Smooth muscle cell (in vitro differentiated cells): ENCODE data around the gene PAK1. TPM values are rescaled to one million over a fixed set of nuclear protein-coding genes. Genes with fewer than 3 reads are reported as not detected.
A peak's percentile ranks its signal among the peaks of the same experiment; 100 is the strongest.

Experiments used
- DNase-seq: peaks from one replicate; lab custom pipeline; 2025; ENCODE audit not compliant: unreplicated experiment; lab: John Stamatoyannopoulos, UW
- H2AFZ ChIP-seq: fragments of 200-600 bp; sonication (generic); 2 replicates; pipeline ENCODE4 v1.6.0; 2016; ENCODE audit warnings: antibody characterized with exemption, low read depth, mild to moderate bottlenecking
- H3F3A ChIP-seq: fragments of 200-600 bp; sonication (generic); 2 replicates; pipeline ENCODE4 v1.6.0; 2017; ENCODE audit warnings: antibody characterized with exemption, low read depth
- H3K27ac ChIP-seq: fragments of 200-600 bp; sonication (generic); 2 replicates; pipeline ENCODE4 v1.5.1; 2016; ENCODE audit warnings: low read depth, mild to moderate bottlenecking
- H3K27me3 ChIP-seq: fragments of 200-600 bp; sonication (generic); 2 replicates; pipeline ENCODE4 v1.6.1; 2016; ENCODE audit warnings: low read depth, mild to moderate bottlenecking
- H3K36me3 ChIP-seq: fragments of 200-600 bp; sonication (generic); 2 replicates; pipeline ENCODE4 v1.5.1; 2016; ENCODE audit warnings: low read depth
- H3K4me1 ChIP-seq: fragments of 200-600 bp; sonication (generic); 2 replicates; pipeline ENCODE4 v1.5.1; 2016; ENCODE audit warnings: low read depth
- H3K4me2 ChIP-seq: fragments of 200-600 bp; sonication (generic); 2 replicates; pipeline ENCODE4 v1.6.0; 2016; ENCODE audit warnings: mild to moderate bottlenecking
- H3K4me3 ChIP-seq: fragments of 200-600 bp; sonication (generic); 2 replicates; pipeline ENCODE4 v1.5.1; 2016; ENCODE audit warnings: mild to moderate bottlenecking
- H3K79me2 ChIP-seq: fragments of 200-600 bp; sonication (generic); 2 replicates; pipeline ENCODE4 v1.6.0; 2016; ENCODE audit warnings: low read depth, mild to moderate bottlenecking
- H3K9ac ChIP-seq: fragments of 200-600 bp; sonication (generic); 2 replicates; pipeline ENCODE4 v1.6.0; 2016; ENCODE audit warnings: low read depth
- H3K9me3 ChIP-seq: fragments of 200-600 bp; sonication (generic); replicated peaks from 2 replicates; pipeline ENCODE4 v1.5.1; 2016; ENCODE audit warnings: low read depth
- H4K20me1 ChIP-seq: fragments of 200-600 bp; sonication (generic); 2 replicates; pipeline ENCODE4 v1.6.0; 2016; ENCODE audit warnings: low read depth
- CTCF ChIP-seq: fragments of 200-600 bp; sonication (generic); IDR thresholded peaks from 2 replicates; pipeline ENCODE4 v1.5.1; 2017; ENCODE audit warnings: borderline replicate concordance, mild to moderate bottlenecking, antibody characterized with exemption; ENCODE audit not compliant: insufficient read depth, poor library complexity, severe bottlenecking
- WGBS: methylation state at CpG from one replicate; pipeline ENCODE4 v1.1.7; 2016; ENCODE audit warnings: low lambda C conversion rate; 5-methylcytosine and 5-hydroxymethylcytosine counted together
- polyA plus RNA-seq: library from polyadenylated mRNA; unstranded; fragments of >200 nt; fragmentation: Nextera tagmentation; extraction: Ambion mirVana; gene quantifications from 2 replicates; pipeline ENCODE4 v1.2.1, GENCODE V29; 2016
- total RNA-seq: library from RNA; depleted of rRNA; stranded (reverse); fragments of >200 nt; gene quantifications from 2 replicates; pipeline ENCODE4 v1.2.3, GENCODE V29; 2014

The PAK1 gene
- total and polyA plus RNA-seq, 2 experiments from 2014 or later, result 20.5 to 31.7 TPM

DNA sequence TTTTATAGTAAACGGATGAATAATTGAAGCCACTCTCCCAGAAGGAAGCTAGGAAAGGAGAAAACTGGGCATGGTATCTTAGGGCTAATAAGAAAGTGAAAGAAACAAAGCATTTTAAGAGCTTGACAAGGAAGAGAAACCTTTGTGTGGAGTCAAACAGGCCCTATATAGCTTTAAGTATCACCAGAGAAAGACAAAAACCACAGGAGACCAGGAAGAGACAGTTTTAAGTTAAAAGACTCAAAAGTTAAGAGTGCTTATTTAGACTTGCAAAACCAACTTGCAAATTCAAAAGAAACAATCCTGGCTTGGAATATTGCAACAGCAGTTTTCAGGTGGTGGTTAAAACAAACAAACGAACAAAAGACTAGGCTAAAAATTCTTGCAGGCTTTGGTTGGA, 3.4 kb downstream of the PAK1 start:
- no peak for TF ChIP-seq CTCF
- 76% methylated on average over 2 of the region's 2 CpGs for WGBS
- Histone ChIP-seq H3K9ac (no peak overlapping the region), H3K9me3 (no peaks in the 10 kb centered on the region), H3K4me1 (peaks cover 24% of the 10 kb centered on the region), H3K36me3 (no peaks in the 10 kb centered on the region), H4K20me1 (no peaks in the 10 kb centered on the region), H3K4me2 (no peak overlapping the region), H3K27ac (no peak overlapping the region), H2AFZ (no peak overlapping the region), H3K4me3 (peak overlapping the region; percentile 29), H3K27me3 (peaks cover 12% of the 10 kb centered on the region), H3F3A (peaks cover 6% of the 10 kb centered on the region), H3K79me2 (no peaks in the 10 kb centered on the region)
- no peak for DNase-seq

DNA sequence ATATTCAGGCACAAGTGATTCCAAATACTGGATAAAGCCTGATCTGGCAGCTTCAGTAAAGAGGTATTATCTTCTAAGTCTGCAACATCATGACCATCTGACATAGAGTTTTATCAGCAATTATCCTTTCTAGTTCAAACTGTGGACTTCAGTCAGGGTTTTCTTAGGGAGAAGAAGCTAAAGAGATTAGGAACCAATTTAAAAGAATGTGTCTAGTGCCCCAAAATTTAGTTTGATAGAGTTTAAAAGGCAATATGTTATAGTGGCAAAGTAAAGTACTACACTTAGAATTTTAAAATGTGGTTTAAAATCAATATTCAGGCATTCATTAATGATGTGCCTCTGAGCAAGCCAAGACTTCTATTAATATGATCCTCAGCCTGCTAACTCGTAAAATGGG, 5.4 kb downstream of the PAK1 start:
- DNase-seq, result no peak
- peak; percentile 3 for TF ChIP-seq CTCF
- no peak overlapping the region for H3K9ac ChIP-seq
- no peaks in the 10 kb centered on the region for H3K36me3 ChIP-seq
- no peak overlapping the region for H3K4me2 ChIP-seq
- no peaks in the 10 kb centered on the region for H3K79me2 ChIP-seq
- H3F3A ChIP-seq, result no peaks in the 10 kb centered on the region
- no peak overlapping the region for H2AFZ ChIP-seq
- WGBS, result 96% methylated on average over 1 of the region's 1 CpG
- no peaks in the 10 kb centered on the region for H4K20me1 ChIP-seq
- no peak overlapping the region for H3K4me3 ChIP-seq
- peaks cover 12% of the 10 kb centered on the region for H3K27me3 ChIP-seq
- H3K27ac ChIP-seq, result no peak overlapping the region
- H3K9me3 ChIP-seq, result no peaks in the 10 kb centered on the region
- H3K4me1 ChIP-seq, result peaks cover 25% of the 10 kb centered on the region

DNA sequence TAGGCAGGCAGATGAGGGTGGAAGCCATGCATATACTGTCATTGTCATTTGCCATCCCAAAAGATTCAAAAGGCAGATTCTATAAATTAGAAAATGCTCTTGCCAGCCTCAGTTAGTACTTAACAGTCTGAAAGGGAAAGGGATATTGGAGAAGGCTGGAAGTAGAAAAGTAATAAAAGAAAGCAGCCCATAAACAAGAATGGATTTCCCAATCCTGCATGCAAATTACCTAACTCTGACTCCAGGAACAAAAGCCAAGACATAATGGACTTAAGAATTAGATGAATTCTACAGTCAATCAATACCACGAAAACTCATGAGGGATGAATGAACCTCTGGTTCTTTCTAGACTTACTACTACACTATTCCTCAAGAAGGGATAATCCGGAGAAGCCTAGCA, 5.9 kb downstream of the PAK1 start:
- no peak for DNase-seq
- 79% methylated on average over 2 of the region's 2 CpGs for WGBS
- Histone ChIP-seq H3K27me3 (peaks cover 12% of the 10 kb centered on the region), H3K9me3 (no peaks in the 10 kb centered on the region), H3K4me1 (peaks cover 29% of the 10 kb centered on the region), H3F3A (no peaks in the 10 kb centered on the region), H3K27ac (no peak overlapping the region), H3K4me3 (no peak overlapping the region), H4K20me1 (no peaks in the 10 kb centered on the region), H3K9ac (no peak overlapping the region), H2AFZ (no peak overlapping the region), H3K79me2 (no peaks in the 10 kb centered on the region), H3K36me3 (no peaks in the 10 kb centered on the region), H3K4me2 (no peak overlapping the region)
- no peak for TF ChIP-seq CTCF

DNA sequence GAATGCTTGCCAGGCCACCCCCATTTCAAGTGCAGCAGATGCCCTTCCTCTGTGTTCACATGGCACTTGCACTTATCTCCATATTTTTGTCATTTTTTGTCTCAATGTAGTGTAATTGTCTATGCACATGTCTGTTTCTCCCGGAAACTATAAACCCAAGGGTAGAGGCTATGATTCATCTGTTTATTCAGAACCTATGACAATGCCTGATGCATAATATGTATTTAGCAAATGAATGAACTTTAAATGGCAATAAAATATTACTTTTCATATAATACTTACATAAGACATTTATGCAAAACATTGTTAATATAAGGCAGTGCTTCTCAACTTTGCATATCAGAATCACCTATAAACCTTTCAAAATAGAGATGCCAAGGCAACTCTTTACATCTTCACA, 6.7 kb downstream of the PAK1 start:
- no peak for TF ChIP-seq CTCF
- no peaks in the 10 kb centered on the region for H4K20me1 ChIP-seq
- H2AFZ ChIP-seq, result no peak overlapping the region
- no peak overlapping the region for H3K9ac ChIP-seq
- no peak for DNase-seq
- WGBS, result 77% methylated on average over 1 of the region's 1 CpG
- H3K4me3 ChIP-seq, result no peak overlapping the region
- no peak overlapping the region for H3K4me2 ChIP-seq
- peaks cover 29% of the 10 kb centered on the region for H3K4me1 ChIP-seq
- H3K27ac ChIP-seq, result no peak overlapping the region
- H3F3A ChIP-seq, result no peaks in the 10 kb centered on the region
- H3K27me3 ChIP-seq, result peaks cover 12% of the 10 kb centered on the region
- no peaks in the 10 kb centered on the region for H3K9me3 ChIP-seq
- no peaks in the 10 kb centered on the region for H3K79me2 ChIP-seq
- H3K36me3 ChIP-seq, result no peaks in the 10 kb centered on the region
